ENCODE results near the gene CACNA2D2.
A peak's percentile ranks its signal among the peaks of the same experiment; 100 is the strongest.

Gene CACNA2D2

DNA sequence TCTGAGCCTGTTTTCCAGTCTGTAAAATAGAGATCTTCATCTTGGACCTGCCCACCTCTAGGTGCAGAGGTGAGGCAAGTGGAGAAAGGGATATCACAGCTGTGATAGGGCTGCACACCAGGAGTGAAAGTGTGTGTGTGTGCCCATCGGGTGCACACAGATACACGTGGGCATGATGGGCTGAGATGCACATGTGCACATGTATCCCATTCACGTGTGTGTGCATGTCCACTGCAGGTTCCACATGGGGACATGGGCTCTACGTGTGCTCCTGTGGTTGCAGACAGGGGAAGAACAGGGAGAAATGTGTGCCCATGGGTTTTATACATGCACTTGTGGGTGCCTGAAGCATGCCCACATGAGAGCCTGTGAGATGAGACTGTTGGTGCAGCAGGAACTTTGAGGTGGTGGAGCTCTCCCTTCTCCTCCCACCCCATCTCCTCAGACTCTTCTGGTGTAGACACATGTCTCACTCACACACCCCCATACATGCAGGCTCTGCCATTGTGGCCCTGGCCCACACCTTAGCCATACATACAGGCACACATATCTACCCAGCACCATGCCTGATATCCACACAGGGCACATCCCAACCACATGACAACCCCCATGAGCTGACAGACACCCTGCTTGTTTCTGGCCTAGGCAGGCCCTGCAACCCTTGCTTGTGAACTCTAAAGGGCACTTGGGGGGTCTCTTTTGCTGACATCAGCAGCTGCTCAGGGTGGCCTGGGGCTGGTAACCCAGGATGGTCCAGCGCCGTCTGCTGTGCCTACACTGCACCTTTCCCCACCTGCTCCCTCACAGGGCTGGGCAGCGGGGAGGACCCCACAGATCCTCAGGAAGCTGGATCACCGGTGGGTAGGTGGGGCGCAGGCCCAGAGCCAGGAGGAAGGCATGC lies 86.4 kb downstream of the CACNA2D2 start:
- Mint-ChIP-seq H3K27ac (peak overlapping the region in 1 of 2 donors; percentile 55), H3K9me3 (no peaks in the 10 kb centered on the region), H3K4me3 (no peak overlapping the region), H3K27me3 (no peaks in the 10 kb centered on the region), H3K4me1 (peaks cover 5% of the 10 kb centered on the region)
- DNase-seq: no peak
- ATAC-seq: no peak

DNA sequence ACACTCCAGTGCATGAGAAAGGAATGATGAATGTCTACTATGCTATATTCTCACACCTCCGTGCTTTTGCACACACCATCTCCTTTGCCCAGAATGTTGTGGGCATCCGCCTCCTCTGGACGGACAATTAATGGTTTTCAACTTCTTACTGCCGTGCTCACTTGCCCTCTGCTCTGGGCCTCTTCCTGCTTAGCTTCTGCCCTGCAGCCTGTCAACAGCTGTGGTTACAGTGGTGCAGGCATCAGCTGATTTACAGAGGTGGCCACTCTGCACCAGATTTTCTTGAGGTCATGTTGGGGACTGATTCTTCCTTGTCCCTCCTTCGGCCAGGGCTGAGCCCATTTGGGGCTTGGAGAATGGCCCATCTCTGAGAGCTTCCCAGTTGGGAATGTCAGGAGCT lies 87.6 kb downstream of the CACNA2D2 start:
- Mint-ChIP-seq H3K27me3 (no peaks in the 10 kb centered on the region), H3K9me3 (no peaks in the 10 kb centered on the region), H3K4me1 (peaks cover 13% of the 10 kb centered on the region), H3K4me3 (no peak overlapping the region), H3K27ac (no peak overlapping the region)
- ATAC-seq (no peak), DNase-seq (no peak)

DNA sequence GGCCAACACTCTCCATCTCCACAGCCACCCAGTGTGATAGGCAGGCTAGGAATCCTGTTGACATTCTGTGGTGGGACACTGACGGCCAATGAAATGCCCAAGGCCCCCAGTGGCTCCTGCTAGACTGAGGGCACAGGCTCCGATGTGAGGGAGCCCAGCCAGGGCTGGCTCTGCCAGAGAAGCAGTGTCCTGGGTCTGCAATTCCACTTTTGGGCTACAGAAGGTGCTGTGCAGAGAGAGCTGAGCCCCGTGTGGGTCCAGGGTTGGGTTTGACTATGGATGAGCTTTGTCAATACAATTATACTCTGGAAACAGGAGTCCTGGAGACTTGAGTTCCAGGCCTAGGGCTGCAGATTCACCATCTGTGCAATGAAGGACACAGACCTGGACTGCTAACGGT lies 88.4 kb downstream of the CACNA2D2 start:
- DNase-seq: no peak
- Mint-ChIP-seq H3K4me1 (peaks cover 19% of the 10 kb centered on the region), H3K4me3 (no peak overlapping the region), H3K27me3 (no peaks in the 10 kb centered on the region), H3K27ac (no peak overlapping the region), H3K9me3 (no peaks in the 10 kb centered on the region)
- ATAC-seq: no peak

DNA sequence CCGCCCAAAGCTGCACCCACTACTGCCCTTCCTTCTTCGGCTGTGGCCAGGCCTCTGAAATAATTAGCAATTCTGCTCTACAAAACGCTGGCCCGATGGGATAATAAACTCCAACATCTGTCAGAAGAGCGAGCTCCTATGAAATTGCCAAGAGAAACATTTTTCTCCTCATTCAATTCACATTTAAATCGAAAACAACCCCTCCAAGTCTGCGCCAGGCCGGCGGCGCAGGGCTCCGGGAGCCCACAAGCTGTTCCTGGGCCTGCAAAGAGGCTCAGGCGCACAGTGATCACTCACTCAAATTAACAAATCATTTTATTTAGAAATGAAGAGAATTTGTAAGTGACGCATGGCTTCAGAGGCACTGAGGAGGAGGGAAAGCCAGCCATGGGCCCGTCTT lies 88.8 kb downstream of the CACNA2D2 start:
- DNase-seq (no peak), ATAC-seq (no peak)
- Mint-ChIP-seq H3K4me1 (peaks cover 19% of the 10 kb centered on the region), H3K4me3 (no peak overlapping the region), H3K27ac (no peak overlapping the region), H3K9me3 (no peaks in the 10 kb centered on the region), H3K27me3 (no peaks in the 10 kb centered on the region)

GRCh38 chr3:50412231-50412754 lies 91.1 kb downstream of the CACNA2D2 start:
- DNase-seq (no peak), ATAC-seq (no peak)
- Mint-ChIP-seq H3K4me1 (peaks cover 14% of the 10 kb centered on the region), H3K27me3 (no peaks in the 10 kb centered on the region), H3K9me3 (no peaks in the 10 kb centered on the region), H3K27ac (peak overlapping the region in 1 of 2 donors; percentile 32), H3K4me3 (no peak overlapping the region)

GRCh38 chr3:50411229-50411628 lies 92.2 kb downstream of the CACNA2D2 start:
- ATAC-seq (no peak), DNase-seq (no peak)
- peaks cover 14% of the 10 kb centered on the region for H3K4me1 Mint-ChIP-seq
- H3K9me3 Mint-ChIP-seq: no peaks in the 10 kb centered on the region
- no peak overlapping the region for H3K4me3 Mint-ChIP-seq
- no peak overlapping the region for H3K27ac Mint-ChIP-seq
- H3K27me3 Mint-ChIP-seq: no peaks in the 10 kb centered on the region

DNA sequence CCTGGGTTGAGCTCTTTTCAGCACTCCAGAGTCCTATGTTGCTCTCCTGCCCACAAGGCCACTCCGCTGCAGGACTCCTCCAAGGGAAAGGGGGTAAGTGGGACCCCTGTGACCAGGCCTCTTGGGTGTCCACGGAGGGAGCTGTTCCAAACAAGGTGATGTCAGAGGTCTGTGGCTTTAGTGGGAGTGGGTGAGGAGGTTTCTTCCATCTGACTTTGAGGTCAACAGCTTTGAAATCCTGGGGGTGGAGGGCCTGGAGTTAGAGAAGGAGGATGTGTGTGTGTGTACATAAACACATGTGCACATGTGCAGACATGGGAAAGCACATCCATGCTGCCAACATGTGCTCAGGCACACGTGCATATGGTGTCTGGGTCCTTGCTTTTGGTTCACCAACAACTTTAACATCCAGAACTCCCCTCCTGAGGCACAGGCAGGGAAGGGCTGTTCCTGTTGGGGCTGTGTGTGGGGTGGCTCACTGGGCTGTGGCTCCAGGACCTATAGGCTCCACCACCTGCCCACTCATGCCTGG lies 92.8 kb downstream of the CACNA2D2 start:
- Mint-ChIP-seq H3K4me1 (peaks cover 14% of the 10 kb centered on the region), H3K4me3 (no peak overlapping the region), H3K27ac (no peak overlapping the region), H3K27me3 (no peaks in the 10 kb centered on the region), H3K9me3 (no peaks in the 10 kb centered on the region)
- ATAC-seq (no peak), DNase-seq (no peak)

- Mint-ChIP-seq H3K9me3 (no peaks in the 10 kb centered on the region), H3K27me3 (no peaks in the 10 kb centered on the region), H3K27ac (no peak overlapping the region), H3K4me3 (no peak overlapping the region), H3K4me1 (peaks cover 14% of the 10 kb centered on the region)
- DNase-seq (no peak), ATAC-seq (peak; percentile 41)
These were observed 93.2 kb downstream of the CACNA2D2 start for GRCh38 chr3:50410185-50410584.

DNA sequence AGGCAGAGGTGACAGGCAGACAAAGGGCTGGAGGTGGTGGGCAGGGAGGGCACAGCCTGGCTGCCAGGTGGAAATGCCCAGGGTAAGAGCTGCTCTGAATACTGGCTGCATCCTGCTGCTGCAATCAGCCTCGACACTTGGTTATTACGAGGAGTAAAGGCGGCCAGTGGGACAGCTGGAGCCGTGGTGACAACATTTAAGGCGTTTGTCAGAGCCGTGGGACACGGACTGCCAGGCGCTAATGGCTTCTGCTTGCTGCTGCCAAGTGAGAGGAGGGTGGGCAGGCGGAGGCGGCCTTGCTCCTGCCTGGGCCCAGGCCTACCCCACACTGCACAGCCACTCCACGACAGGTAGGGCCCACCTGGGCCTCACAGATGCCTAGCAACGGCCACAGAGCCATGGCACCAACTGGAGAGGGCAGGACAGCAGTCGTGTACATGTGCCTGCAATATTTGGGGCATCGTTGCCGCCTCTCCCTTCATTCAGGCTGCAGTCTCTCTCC lies 94.9 kb downstream of the CACNA2D2 start:
- Mint-ChIP-seq H3K9me3 (no peaks in the 10 kb centered on the region), H3K27me3 (no peaks in the 10 kb centered on the region), H3K4me1 (peaks cover 14% of the 10 kb centered on the region), H3K4me3 (no peak overlapping the region), H3K27ac (no peak overlapping the region)
- ATAC-seq (no peak), DNase-seq (no peak)

DNA sequence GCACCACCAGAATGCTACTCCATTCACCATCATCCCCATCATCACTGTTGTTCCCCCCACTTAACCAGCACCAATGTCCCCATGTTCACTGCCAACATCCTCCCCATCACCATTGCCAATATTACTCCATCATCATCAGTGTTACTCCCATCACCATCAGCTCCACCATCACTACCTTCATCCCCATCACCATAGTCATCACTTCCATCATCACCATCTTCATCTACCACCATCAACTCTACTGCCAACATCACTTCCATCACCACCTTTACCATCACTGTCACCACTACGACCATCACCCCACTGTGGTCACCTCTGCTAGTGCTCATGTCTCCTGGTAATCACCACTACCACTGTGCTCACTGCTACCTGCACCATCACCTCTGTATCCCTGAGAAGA lies 96.9 kb downstream of the CACNA2D2 start:
- Mint-ChIP-seq H3K4me1 (peaks cover 13% of the 10 kb centered on the region), H3K27ac (no peak overlapping the region), H3K27me3 (no peaks in the 10 kb centered on the region), H3K9me3 (no peaks in the 10 kb centered on the region), H3K4me3 (no peak overlapping the region)
- DNase-seq (no peak), ATAC-seq (no peak)

DNA sequence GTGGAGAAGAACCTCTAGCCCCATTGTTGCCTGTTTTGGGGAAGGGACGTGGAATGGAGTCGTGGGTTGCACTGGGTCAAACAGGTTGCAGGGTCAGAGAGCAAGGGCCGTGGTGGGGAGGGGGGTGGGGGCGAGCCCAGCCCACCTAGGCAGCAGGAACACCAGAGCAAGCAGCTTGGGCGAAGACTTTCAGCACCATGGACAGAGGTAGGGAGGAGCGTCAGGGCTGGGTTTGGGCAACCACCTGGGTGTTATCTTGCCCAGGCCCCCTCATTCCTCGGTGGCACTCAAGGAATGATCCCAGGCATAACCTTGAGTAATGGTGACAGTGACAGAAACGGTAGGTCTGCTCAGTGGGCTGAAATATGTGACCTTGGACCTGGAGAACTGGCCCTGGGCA lies 98.2 kb downstream of the CACNA2D2 start:
- no peaks in the 10 kb centered on the region for H3K27me3 Mint-ChIP-seq
- ATAC-seq: no peak
- H3K4me3 Mint-ChIP-seq: no peak overlapping the region
- peaks cover under 1% of the 10 kb centered on the region for H3K4me1 Mint-ChIP-seq
- no peak overlapping the region for H3K27ac Mint-ChIP-seq
- DNase-seq: no peak
- no peaks in the 10 kb centered on the region for H3K9me3 Mint-ChIP-seq

GRCh38 chr3:50401978-50402595 lies 101.3 kb downstream of the CACNA2D2 start:
- Mint-ChIP-seq H3K27ac (no peak overlapping the region), H3K4me3 (no peak overlapping the region), H3K9me3 (no peaks in the 10 kb centered on the region), H3K4me1 (no peaks in the 10 kb centered on the region), H3K27me3 (no peaks in the 10 kb centered on the region)
- no peak for DNase-seq
- ATAC-seq: no peak

DNA sequence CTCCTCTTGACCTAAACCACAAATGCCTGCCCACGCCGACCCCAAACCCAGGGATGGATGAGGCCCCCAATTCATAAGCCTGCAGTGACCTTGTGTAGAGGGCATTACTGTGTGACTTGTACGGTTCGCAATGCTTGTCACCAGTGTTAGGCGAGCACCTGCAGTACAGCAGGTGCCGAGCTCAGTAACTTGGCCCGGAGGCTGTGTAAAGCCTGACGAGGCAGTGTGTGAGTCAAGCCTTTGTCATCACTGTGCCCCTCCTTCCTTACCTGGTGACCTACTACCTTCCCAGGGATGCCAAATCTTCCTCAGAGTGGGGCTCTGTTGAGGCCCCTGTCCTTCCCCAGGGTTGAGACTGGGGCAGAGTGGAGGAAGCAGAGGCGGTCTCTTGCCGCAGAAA lies 106.9 kb downstream of the CACNA2D2 start:
- Mint-ChIP-seq H3K4me3 (no peak overlapping the region), H3K9me3 (no peaks in the 10 kb centered on the region), H3K27me3 (no peaks in the 10 kb centered on the region), H3K4me1 (peaks cover 13% of the 10 kb centered on the region), H3K27ac (no peak overlapping the region)
- ATAC-seq (no peak), DNase-seq (no peak)

- DNase-seq (no peak), ATAC-seq (no peak)
- Mint-ChIP-seq H3K4me3 (no peak overlapping the region), H3K27ac (no peak overlapping the region), H3K9me3 (no peaks in the 10 kb centered on the region), H3K4me1 (peaks cover 15% of the 10 kb centered on the region), H3K27me3 (no peaks in the 10 kb centered on the region)
These were observed 108.2 kb downstream of the CACNA2D2 start for GRCh38 chr3:50395070-50395860.

GRCh38 chr3:50393061-50393460 lies 110.4 kb downstream of the CACNA2D2 start:
- DNase-seq: no peak
- Mint-ChIP-seq H3K4me1 (peaks cover 15% of the 10 kb centered on the region), H3K27me3 (no peaks in the 10 kb centered on the region), H3K4me3 (no peak overlapping the region), H3K27ac (no peak overlapping the region), H3K9me3 (no peaks in the 10 kb centered on the region)
- ATAC-seq: no peak

Data from stimulated activated naive CD8-positive, alpha-beta T cell treated with anti-CD3 and anti-CD28 coated beads, Interleukin-15, amount 100 ng/mL, for 72 hours (primary cell).